ENCODE data around the gene RNF113B. TPM values are rescaled to one million over a fixed set of nuclear protein-coding genes. Genes with fewer than 3 reads are reported as not detected.
A peak's percentile ranks its signal among the peaks of the same experiment; 100 is the strongest.

RNF113B gene
- total and polyA plus RNA-seq, 2 of the 13 experiments (the other 11 are each of a cell fraction or from before 2014, with no cell fraction given), result not detected

GRCh38 chr13:98199480-98199879 is 22.4 kb upstream of the RNF113B start (continued):
- no peak for TF ChIP-seq ZNF83 (CRISPR knock-in tag; IDR thresholded peaks at IDR 0.05; ENCODE audit: borderline replicate concordance)
- no peak for TF ChIP-seq AGO2 (optimal IDR thresholded peaks at IDR 0.05; ENCODE audit: low read depth, low read length)
- TF ChIP-seq ZFYVE20 (CRISPR knock-in tag; IDR thresholded peaks at IDR 0.05; ENCODE audit: borderline replicate concordance, low read depth), result no peak
- peak; percentile 69; the same call in 1 of the 2 replicates for TF ChIP-seq GFI1 (CRISPR knock-in tag; IDR thresholded peaks at IDR 0.05; ENCODE audit: borderline replicate concordance)
- no peak for TF ChIP-seq ETV6 (CRISPR knock-in tag; conservative IDR thresholded peaks at IDR 0.05)
- TF ChIP-seq ZFP36L2 (CRISPR knock-in tag; IDR thresholded peaks at IDR 0.05), result no peak
- no peak for TF ChIP-seq RBFOX2 (IDR thresholded peaks at IDR 0.05; ENCODE audit: low read depth, low read length)
- no peak for TF ChIP-seq ZNF292 (CRISPR knock-in tag; IDR thresholded peaks at IDR 0.05; ENCODE audit: borderline replicate concordance, low read depth)
- TF ChIP-seq MZF1 (CRISPR knock-in tag; IDR thresholded peaks at IDR 0.05; ENCODE audit: borderline replicate concordance), result no peak
- 0 out of 2 replicates have a peak, but pooled peaks have one; percentile 34 for TF ChIP-seq NFIC (IDR thresholded peaks at IDR 0.05; ENCODE audit: low read length)
- TF ChIP-seq SMAD1 (CRISPR knock-in tag; IDR thresholded peaks at IDR 0.05; ENCODE audit: borderline replicate concordance, low read depth), result no peak
- TF ChIP-seq ZNF333 (CRISPR knock-in tag; IDR thresholded peaks at IDR 0.05; ENCODE audit: borderline replicate concordance), result no peak
- no peak for TF ChIP-seq ZNF724P (CRISPR knock-in tag; IDR thresholded peaks at IDR 0.05; ENCODE audit: borderline replicate concordance)
- TF ChIP-seq BCL3 (CRISPR knock-in tag; IDR thresholded peaks at IDR 0.05), result no peak
- no peak for TF ChIP-seq FOSL1 (CRISPR knock-in tag; IDR thresholded peaks at IDR 0.05; ENCODE audit: borderline replicate concordance)
- TF ChIP-seq ARNTL (CRISPR knock-in tag; IDR thresholded peaks at IDR 0.05), result no peak
- TF ChIP-seq ZNF407 (CRISPR knock-in tag; IDR thresholded peaks at IDR 0.05; ENCODE audit: not compliant biosample characterization), result no peak
- TF ChIP-seq POGZ (CRISPR knock-in tag; IDR thresholded peaks at IDR 0.05), result no peak
- no peak for TF ChIP-seq GATA4 (IDR thresholded peaks at IDR 0.05; ENCODE audit: borderline replicate concordance, low read depth)
- no peak for TF ChIP-seq ARNT2 (CRISPR knock-in tag; IDR thresholded peaks at IDR 0.05; ENCODE audit: low read depth)
- TF ChIP-seq PPARG (CRISPR knock-in tag; conservative IDR thresholded peaks at IDR 0.05), result peak; percentile 68
- TF ChIP-seq NCOA2 (CRISPR knock-in tag; IDR thresholded peaks at IDR 0.05), result peak; percentile 54; the same call in 1 of the 2 replicates
